GM23338 (cell line): ENCODE data around the gene HNRNPL. TPM values are rescaled to one million over a fixed set of nuclear protein-coding genes. Genes with fewer than 3 reads are reported as not detected.
"Not testable (repeated sequence)": the region's sequence is repeated elsewhere in the genome, so short reads cannot be mapped to it uniquely, and the experiment has no call there.

Source experiments
- ATAC-seq: fragments of 200-7000 bp; cut with Tn5 transposase; 3 replicates; pipeline ENCODE4 v1.9.1; 2020
- DNase-seq: peaks from one replicate; pipeline ENCODE4 v3.0.0-alpha.2; 2015; ENCODE audit warnings: low spot score
- H2AFZ ChIP-seq: fragments of 200-600 bp; sonication (generic); 2 replicates; pipeline ENCODE4 v1.8.0; 2016; ENCODE audit warnings: antibody characterized with exemption, mild to moderate bottlenecking, moderate library complexity
- H3F3A ChIP-seq: fragments of 200-600 bp; sonication (generic); replicated peaks from 2 replicates; pipeline ENCODE4 v1.8.0; 2017; ENCODE audit warnings: antibody characterized with exemption, mixed run types, low read depth
- H3K27ac ChIP-seq: fragments of 200-600 bp; sonication (generic); 2 replicates; pipeline ENCODE4 v1.6.1; 2016; ENCODE audit warnings: low read depth
- H3K27me3 ChIP-seq: fragments of 200-600 bp; sonication (generic); 2 replicates; pipeline ENCODE4 v1.8.0; 2016; ENCODE audit warnings: mild to moderate bottlenecking, mixed run types, moderate library complexity; ENCODE audit not compliant: insufficient read depth
- H3K36me3 ChIP-seq: fragments of 200-600 bp; sonication (generic); 2 replicates; pipeline ENCODE4 v1.8.0; 2016; ENCODE audit warnings: mild to moderate bottlenecking; ENCODE audit not compliant: insufficient read depth
- H3K4me1 ChIP-seq: fragments of 200-600 bp; sonication (generic); 2 replicates; pipeline ENCODE4 v1.8.0; 2016; ENCODE audit warnings: mild to moderate bottlenecking, moderate library complexity; ENCODE audit not compliant: insufficient read depth
- H3K4me2 ChIP-seq: fragments of 200-600 bp; sonication (generic); 2 replicates; pipeline ENCODE4 v1.7.1; 2017; ENCODE audit warnings: mixed run types
- H3K4me3 ChIP-seq: fragments of 200-600 bp; sonication (generic); 2 replicates; pipeline ENCODE4 v1.6.1; 2016; ENCODE audit warnings: mixed run types
- H3K79me2 ChIP-seq: fragments of 200-600 bp; sonication (generic); replicated peaks from 2 replicates; pipeline ENCODE4 v1.8.0; 2017; ENCODE audit warnings: mild to moderate bottlenecking; ENCODE audit not compliant: insufficient read depth
- H3K9me2 ChIP-seq: fragments of 200-600 bp; sonication (generic); 2 replicates; pipeline ENCODE4 v1.8.0; 2017; ENCODE audit not compliant: insufficient read depth
- H4K20me1 ChIP-seq: fragments of 200-600 bp; sonication (generic); replicated peaks from 2 replicates; pipeline ENCODE4 v1.8.0; 2017; ENCODE audit warnings: mild to moderate bottlenecking; ENCODE audit not compliant: insufficient read depth
- H3K27ac Mint-ChIP-seq: 2 replicates; pipeline ENCODE4 v1.8.0; 2020; ENCODE audit warnings: inconsistent platforms, mild to moderate bottlenecking, moderate library complexity, mixed read lengths
- H3K27me3 Mint-ChIP-seq: 3 replicates; pipeline ENCODE4 v1.8.0; 2022; ENCODE audit warnings: low read depth, mild to moderate bottlenecking, moderate library complexity, mixed read lengths, inconsistent platforms; ENCODE audit not compliant: insufficient read depth, poor library complexity
- H3K36me3 Mint-ChIP-seq: 3 replicates; pipeline ENCODE4 v1.8.0; 2021; ENCODE audit warnings: low read depth, mild to moderate bottlenecking, inconsistent platforms, moderate library complexity, mixed read lengths
- H3K4me1 Mint-ChIP-seq: 3 replicates; pipeline ENCODE4 v1.8.0; 2020; ENCODE audit warnings: mild to moderate bottlenecking, inconsistent platforms, mixed read lengths
- H3K4me3 Mint-ChIP-seq: 3 replicates; pipeline ENCODE4 v1.8.0; 2021; ENCODE audit warnings: moderate library complexity, mild to moderate bottlenecking, inconsistent platforms, mixed read lengths
- H3K9me3 Mint-ChIP-seq: 3 replicates; pipeline ENCODE4 v1.8.0; 2020; ENCODE audit warnings: moderate library complexity, mild to moderate bottlenecking, inconsistent platforms, mixed read lengths
- CREB1 ChIP-seq: fragments of 250-450 bp; sonication (Bioruptor Pico); IDR thresholded peaks from 2 replicates; pipeline ENCODE4 v1.5.0; 2020; ENCODE audit warnings: low read depth, mild to moderate bottlenecking, moderate library complexity
- ETS1 ChIP-seq: IDR thresholded peaks from 2 replicates; pipeline ENCODE4 v1.6.1; 2016; ENCODE audit warnings: antibody characterized with exemption
- EZH2 ChIP-seq: fragments of 200-600 bp; sonication (generic); IDR thresholded peaks from one replicate; pipeline ENCODE4 v1.8.0; 2017; ENCODE audit warnings: antibody characterized with exemption, mild to moderate bottlenecking, low read depth; ENCODE audit not compliant: unreplicated experiment
- EZH2phosphoT487 ChIP-seq: fragments of 200-600 bp; sonication (generic); IDR thresholded peaks from one replicate; pipeline ENCODE4 v1.8.1; 2018; ENCODE audit warnings: antibody characterized with exemption; ENCODE audit not compliant: unreplicated experiment
- ZNF462 ChIP-seq: fragments of 250-450 bp; sonication (Bioruptor Pico); IDR thresholded peaks from 2 replicates; pipeline ENCODE4 v1.5.0; 2020; ENCODE audit warnings: mild to moderate bottlenecking, moderate library complexity
- polyA plus RNA-seq: library from polyadenylated mRNA; unstranded; fragments of >200 nt; fragmentation: Nextera tagmentation; extraction: Ambion mirVana; gene quantifications from 2 replicates; pipeline ENCODE4 v1.2.1, GENCODE V29; 2016
- total RNA-seq: library from RNA; depleted of rRNA; stranded (reverse); fragments of >200 nt; shearing (Covaris generic); gene quantifications from 2 replicates; pipeline ENCODE4 v1.2.3, GENCODE V29; 2014

Gene HNRNPL
- total and polyA plus RNA-seq, 2 experiments from 2014 or later = 580 to 664 TPM

GRCh38 chr19:38808741-38809140 lies 41.0 kb downstream of the HNRNPL start (continued):
- TF ChIP-seq ZNF462 = no peak
- no peak for TF ChIP-seq ETS1
- no peak for TF ChIP-seq EZH2phosphoT487
- no peak for TF ChIP-seq EZH2
- no peak for TF ChIP-seq CREB1 (CRISPR knock-in tag)

GRCh38 chr19:38807374-38808098 lies 42.2 kb downstream of the HNRNPL start:
- H3K4me1 Mint-ChIP-seq, ATAC-seq, H3K79me2 ChIP-seq, H3K4me1 ChIP-seq, H3K27me3 ChIP-seq, H3K9me3 Mint-ChIP-seq, H2AFZ ChIP-seq, H4K20me1 ChIP-seq, DNase-seq, H3K27ac ChIP-seq, H3K36me3 ChIP-seq, H3K27me3 Mint-ChIP-seq, H3K9me2 ChIP-seq, H3K27ac Mint-ChIP-seq, H3K4me2 ChIP-seq, H3K4me3 ChIP-seq, H3F3A ChIP-seq, H3K36me3 Mint-ChIP-seq, H3K4me3 Mint-ChIP-seq: not testable (repeated sequence)
